HepG2 (cell line): Measurements from ENCODE around the gene BLOC1S2. TPM values are rescaled to one million over a fixed set of nuclear protein-coding genes. Genes with fewer than 3 reads are reported as not detected.

ENCODE experiments used
- AKAP8 ChIP-seq: sonication (generic); formaldehyde crosslinking; IDR thresholded peaks from 2 replicates; pipeline ENCODE4 v1.5.1; 2020; ENCODE audit warnings: mild to moderate bottlenecking, missing genetic modification reagents
- BRD4 ChIP-seq: sonication (generic); formaldehyde crosslinking; IDR thresholded peaks from 2 replicates; pipeline ENCODE4 v1.4.0; 2020; ENCODE audit warnings: missing genetic modification reagents
- HNF4G ChIP-seq, 2 experiments: sonication (generic) in 1 of 2; formaldehyde crosslinking in 1 of 2; IDR thresholded peaks; 2 replicates each; pipeline versions ENCODE4 v1.4.0 to v1.6.1; 2011 to 2020; ENCODE audit warnings: borderline replicate concordance in 2 of 2, low read depth in 2 of 2, mild to moderate bottlenecking in 2 of 2, low read length in 1 of 2, missing genetic modification reagents in 1 of 2, moderate library complexity in 1 of 2
- KMT2B ChIP-seq: IDR thresholded peaks from 2 replicates; pipeline ENCODE4 v1.6.1; 2016; ENCODE audit warnings: missing genetic modification reagents, missing compliant biosample characterization
- RFX1 ChIP-seq: fragments of 450-650 bp; IDR thresholded peaks from 2 replicates; pipeline ENCODE4 v1.6.1; 2017
- SCMH1 ChIP-seq: sonication (generic); formaldehyde crosslinking; IDR thresholded peaks from 2 replicates; pipeline ENCODE4 v1.9.0; 2021; ENCODE audit warnings: missing genetic modification reagents, mild to moderate bottlenecking, borderline replicate concordance
- SOX5 ChIP-seq: IDR thresholded peaks from 2 replicates; pipeline ENCODE4 v1.6.1; 2016; ENCODE audit warnings: borderline replicate concordance
- U2AF1 ChIP-seq: fragments of 200-400 bp; formaldehyde crosslinking; optimal IDR thresholded peaks from 2 replicates; pipeline ENCODE3; 2017; ENCODE audit warnings: mild to moderate bottlenecking, low read depth, low read length
- ZFP41 ChIP-seq: sonication (generic); formaldehyde crosslinking; IDR thresholded peaks from 2 replicates; pipeline ENCODE4 v1.4.0; 2020; ENCODE audit warnings: mild to moderate bottlenecking, missing genetic modification reagents, borderline replicate concordance
- ZIK1 ChIP-seq: sonication (generic); formaldehyde crosslinking; IDR thresholded peaks from 2 replicates; pipeline ENCODE4 v1.5.0; 2020; ENCODE audit warnings: mild to moderate bottlenecking, low read depth, missing genetic modification reagents, borderline replicate concordance
- ZNF232 ChIP-seq: sonication (generic); formaldehyde crosslinking; IDR thresholded peaks from 2 replicates; pipeline ENCODE4 v1.4.0; 2020; ENCODE audit warnings: missing genetic modification reagents, borderline replicate concordance
- ZNF549 ChIP-seq: sonication (generic); formaldehyde crosslinking; IDR thresholded peaks from 2 replicates; pipeline ENCODE4 v1.5.0; 2020; ENCODE audit warnings: missing genetic modification reagents
- ZNF605 ChIP-seq: sonication (generic); formaldehyde crosslinking; IDR thresholded peaks from 2 replicates; pipeline ENCODE4 v1.8.0; 2022; ENCODE audit warnings: mild to moderate bottlenecking, missing genetic modification reagents
- polyA plus RNA-seq, 8 experiments: library from polyadenylated mRNA; depleted of rRNA in 3 of 8; stranded (reverse) in 7 of 8; unstranded in 1 of 8; fragments of >200 nt; fragmentation: Illumina TruSeq in 4 of 8; extraction: Trizol in 4 of 8; gene quantifications; 2 replicates each; pipeline versions ENCODE4 v1.2.1 to v1.2.3, GENCODE V29; 2011 to 2016; ENCODE audit warnings: low read depth in 4 of 8, missing spikeins in 1 of 8, mixed read lengths in 1 of 8; ENCODE audit not compliant: insufficient read depth in 1 of 8
- total RNA-seq, 5 experiments: library from RNA; depleted of rRNA; stranded (reverse); fragments of >200 nt; fragmentation: Illumina TruSeq; extraction: Trizol; gene quantifications; 2 replicates each; pipeline ENCODE4 v1.2.3, GENCODE V29; 2016; ENCODE audit warnings: low read depth in 1 of 5
- TF ChIP-seq, protein P1 (sequence below): sonication (generic); formaldehyde crosslinking; IDR thresholded peaks from 2 replicates; pipeline ENCODE4 v1.5.0; 2020; ENCODE audit warnings: mild to moderate bottlenecking, missing genetic modification reagents, borderline replicate concordance
- TF ChIP-seq, protein P2 (sequence below): sonication (generic); formaldehyde crosslinking; IDR thresholded peaks from 2 replicates; pipeline ENCODE4 v1.8.1; 2023; ENCODE audit warnings: mild to moderate bottlenecking, missing genetic modification reagents
- TF ChIP-seq, protein P3 (sequence below): sonication (generic); formaldehyde crosslinking; IDR thresholded peaks from 2 replicates; pipeline ENCODE4 v1.5.1; 2020; ENCODE audit warnings: missing genetic modification reagents, mild to moderate bottlenecking, borderline replicate concordance
- TF ChIP-seq, protein P4 (sequence below): sonication (generic); formaldehyde crosslinking; IDR thresholded peaks from 2 replicates; pipeline ENCODE4 v1.4.0; 2020; ENCODE audit warnings: low read depth, mild to moderate bottlenecking, missing genetic modification reagents

BLOC1S2 gene
- total and polyA plus RNA-seq, 2 of the 13 experiments (the other 11 are each of a cell fraction or from before 2014, with no cell fraction given), result 22.3 to 64.4 TPM

DNA sequence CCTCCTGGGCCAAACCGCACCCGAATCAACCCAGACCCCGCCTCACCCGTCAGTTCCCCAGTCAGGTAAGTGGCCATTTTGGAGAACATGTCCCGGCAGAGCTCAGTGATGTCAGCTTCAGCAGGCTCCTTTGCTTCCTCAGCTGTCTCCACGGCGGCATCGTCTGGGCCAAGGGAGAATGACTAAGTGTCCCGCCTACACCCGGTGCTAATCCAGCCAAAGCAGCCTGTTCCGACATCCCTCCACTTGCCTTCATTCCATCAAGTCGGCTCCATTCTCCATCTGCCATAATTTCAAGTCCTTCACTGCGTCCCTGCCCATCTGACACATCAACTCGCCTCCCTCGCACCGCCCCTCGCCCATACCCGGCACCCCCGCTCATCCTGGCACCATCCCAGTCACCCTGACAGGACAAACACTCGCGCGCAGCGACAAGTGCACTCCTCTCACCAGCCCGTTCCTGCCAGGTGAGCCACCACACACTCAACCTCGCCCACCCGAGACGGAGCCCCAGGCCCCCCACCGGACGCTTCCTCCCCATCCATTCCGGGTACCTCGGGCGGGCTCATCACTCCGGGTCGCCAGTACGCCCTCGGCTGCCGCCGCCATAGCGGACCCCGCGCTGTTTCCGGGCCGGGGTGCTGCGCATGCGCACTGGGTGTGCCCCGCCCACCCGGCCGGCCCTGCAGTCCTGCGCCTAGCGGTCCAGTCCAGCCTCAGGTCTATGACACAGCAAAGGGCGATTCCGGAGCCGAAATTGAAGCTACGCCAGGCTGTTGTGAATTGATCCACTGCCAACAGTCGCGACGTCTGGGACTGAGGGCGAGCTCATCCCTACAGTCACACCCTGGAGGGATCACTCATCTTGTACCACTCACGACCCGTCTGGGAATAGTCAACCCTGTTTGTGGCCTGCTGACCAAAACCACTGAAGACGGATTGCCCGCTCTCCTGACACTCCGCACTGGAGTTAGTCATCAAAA, at the start of gene BLOC1S2 (continued):
- TF ChIP-seq, protein P1, sequence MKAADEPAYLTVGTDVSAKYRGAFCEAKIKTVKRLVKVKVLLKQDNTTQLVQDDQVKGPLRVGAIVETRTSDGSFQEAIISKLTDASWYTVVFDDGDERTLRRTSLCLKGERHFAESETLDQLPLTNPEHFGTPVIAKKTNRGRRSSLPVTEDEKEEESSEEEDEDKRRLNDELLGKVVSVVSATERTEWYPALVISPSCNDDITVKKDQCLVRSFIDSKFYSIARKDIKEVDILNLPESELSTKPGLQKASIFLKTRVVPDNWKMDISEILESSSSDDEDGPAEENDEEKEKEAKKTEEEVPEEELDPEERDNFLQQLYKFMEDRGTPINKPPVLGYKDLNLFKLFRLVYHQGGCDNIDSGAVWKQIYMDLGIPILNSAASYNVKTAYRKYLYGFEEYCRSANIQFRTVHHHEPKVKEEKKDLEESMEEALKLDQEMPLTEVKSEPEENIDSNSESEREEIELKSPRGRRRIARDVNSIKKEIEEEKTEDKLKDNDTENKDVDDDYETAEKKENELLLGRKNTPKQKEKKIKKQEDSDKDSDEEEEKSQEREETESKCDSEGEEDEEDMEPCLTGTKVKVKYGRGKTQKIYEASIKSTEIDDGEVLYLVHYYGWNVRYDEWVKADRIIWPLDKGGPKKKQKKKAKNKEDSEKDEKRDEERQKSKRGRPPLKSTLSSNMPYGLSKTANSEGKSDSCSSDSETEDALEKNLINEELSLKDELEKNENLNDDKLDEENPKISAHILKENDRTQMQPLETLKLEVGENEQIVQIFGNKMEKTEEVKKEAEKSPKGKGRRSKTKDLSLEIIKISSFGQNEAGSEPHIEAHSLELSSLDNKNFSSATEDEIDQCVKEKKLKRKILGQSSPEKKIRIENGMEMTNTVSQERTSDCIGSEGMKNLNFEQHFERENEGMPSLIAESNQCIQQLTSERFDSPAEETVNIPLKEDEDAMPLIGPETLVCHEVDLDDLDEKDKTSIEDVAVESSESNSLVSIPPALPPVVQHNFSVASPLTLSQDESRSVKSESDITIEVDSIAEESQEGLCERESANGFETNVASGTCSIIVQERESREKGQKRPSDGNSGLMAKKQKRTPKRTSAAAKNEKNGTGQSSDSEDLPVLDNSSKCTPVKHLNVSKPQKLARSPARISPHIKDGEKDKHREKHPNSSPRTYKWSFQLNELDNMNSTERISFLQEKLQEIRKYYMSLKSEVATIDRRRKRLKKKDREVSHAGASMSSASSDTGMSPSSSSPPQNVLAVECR (CRISPR knock-in tag), result peak; percentile 97
- 0 out of 2 replicates have a peak, but pooled peaks have one; percentile 36 for TF ChIP-seq ZIK1
- no peak; the same call in 1 of the 2 replicates for TF ChIP-seq ZFP41 (CRISPR knock-in tag)
- TF ChIP-seq, protein P2, sequence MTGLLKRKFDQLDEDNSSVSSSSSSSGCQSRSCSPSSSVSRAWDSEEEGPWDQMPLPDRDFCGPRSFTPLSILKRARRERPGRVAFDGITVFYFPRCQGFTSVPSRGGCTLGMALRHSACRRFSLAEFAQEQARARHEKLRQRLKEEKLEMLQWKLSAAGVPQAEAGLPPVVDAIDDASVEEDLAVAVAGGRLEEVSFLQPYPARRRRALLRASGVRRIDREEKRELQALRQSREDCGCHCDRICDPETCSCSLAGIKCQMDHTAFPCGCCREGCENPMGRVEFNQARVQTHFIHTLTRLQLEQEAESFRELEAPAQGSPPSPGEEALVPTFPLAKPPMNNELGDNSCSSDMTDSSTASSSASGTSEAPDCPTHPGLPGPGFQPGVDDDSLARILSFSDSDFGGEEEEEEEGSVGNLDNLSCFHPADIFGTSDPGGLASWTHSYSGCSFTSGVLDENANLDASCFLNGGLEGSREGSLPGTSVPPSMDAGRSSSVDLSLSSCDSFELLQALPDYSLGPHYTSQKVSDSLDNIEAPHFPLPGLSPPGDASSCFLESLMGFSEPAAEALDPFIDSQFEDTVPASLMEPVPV (CRISPR knock-in tag), result peak; percentile 24; the same call in 1 of the 2 replicates
- TF ChIP-seq U2AF1, result no peak
- TF ChIP-seq BRD4, result peak; percentile 75
- TF ChIP-seq KMT2B (CRISPR knock-in tag), result peak; percentile 70; the same call in 1 of the 2 replicates
- TF ChIP-seq HNF4G (IDR thresholded peaks at IDR 0.05; ENCODE audit: borderline replicate concordance, low read depth, low read length), result no peak
- peak; percentile 51; the same call in 1 of the 2 replicates for TF ChIP-seq HNF4G (CRISPR knock-in tag; IDR thresholded peaks at IDR 0.05; ENCODE audit: borderline replicate concordance, low read depth)
- no peak for TF ChIP-seq RFX1
- 0 out of 2 replicates have a peak, but pooled peaks have one; percentile 15 for TF ChIP-seq ZNF549 (CRISPR knock-in tag)
- TF ChIP-seq SOX5, result peak; percentile 48
- TF ChIP-seq ZNF232 (CRISPR knock-in tag), result peak; percentile 74; the same call in 1 of the 2 replicates
- TF ChIP-seq, protein P3, sequence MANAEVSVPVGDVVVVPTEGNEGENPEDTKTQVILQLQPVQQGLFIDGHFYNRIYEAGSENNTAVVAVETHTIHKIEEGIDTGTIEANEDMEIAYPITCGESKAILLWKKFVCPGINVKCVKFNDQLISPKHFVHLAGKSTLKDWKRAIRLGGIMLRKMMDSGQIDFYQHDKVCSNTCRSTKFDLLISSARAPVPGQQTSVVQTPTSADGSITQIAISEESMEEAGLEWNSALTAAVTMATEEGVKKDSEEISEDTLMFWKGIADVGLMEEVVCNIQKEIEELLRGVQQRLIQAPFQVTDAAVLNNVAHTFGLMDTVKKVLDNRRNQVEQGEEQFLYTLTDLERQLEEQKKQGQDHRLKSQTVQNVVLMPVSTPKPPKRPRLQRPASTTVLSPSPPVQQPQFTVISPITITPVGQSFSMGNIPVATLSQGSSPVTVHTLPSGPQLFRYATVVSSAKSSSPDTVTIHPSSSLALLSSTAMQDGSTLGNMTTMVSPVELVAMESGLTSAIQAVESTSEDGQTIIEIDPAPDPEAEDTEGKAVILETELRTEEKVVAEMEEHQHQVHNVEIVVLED, result peak; percentile 47; the same call in 1 of the 2 replicates
- TF ChIP-seq, protein P4, sequence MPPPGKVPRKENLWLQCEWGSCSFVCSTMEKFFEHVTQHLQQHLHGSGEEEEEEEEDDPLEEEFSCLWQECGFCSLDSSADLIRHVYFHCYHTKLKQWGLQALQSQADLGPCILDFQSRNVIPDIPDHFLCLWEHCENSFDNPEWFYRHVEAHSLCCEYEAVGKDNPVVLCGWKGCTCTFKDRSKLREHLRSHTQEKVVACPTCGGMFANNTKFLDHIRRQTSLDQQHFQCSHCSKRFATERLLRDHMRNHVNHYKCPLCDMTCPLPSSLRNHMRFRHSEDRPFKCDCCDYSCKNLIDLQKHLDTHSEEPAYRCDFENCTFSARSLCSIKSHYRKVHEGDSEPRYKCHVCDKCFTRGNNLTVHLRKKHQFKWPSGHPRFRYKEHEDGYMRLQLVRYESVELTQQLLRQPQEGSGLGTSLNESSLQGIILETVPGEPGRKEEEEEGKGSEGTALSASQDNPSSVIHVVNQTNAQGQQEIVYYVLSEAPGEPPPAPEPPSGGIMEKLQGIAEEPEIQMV, result peak; percentile 72; the same call in 1 of the 2 replicates
- TF ChIP-seq ZNF605 (CRISPR knock-in tag), result peak; percentile 89
- no peak for TF ChIP-seq SCMH1
- no peak for TF ChIP-seq AKAP8
